HG02870 (cell line): ENCODE results near the gene SPSB3.
A peak's percentile ranks its signal among the peaks of the same experiment; 100 is the strongest.

Source experiments
- ATAC-seq: cut with Tn5 transposase; IDR thresholded peaks from one replicate; pipeline ENCODE4 v1.9.1; 2021; ENCODE audit warnings: mild to moderate bottlenecking, moderate library complexity; ENCODE audit not compliant: unreplicated experiment

Gene SPSB3

DNA sequence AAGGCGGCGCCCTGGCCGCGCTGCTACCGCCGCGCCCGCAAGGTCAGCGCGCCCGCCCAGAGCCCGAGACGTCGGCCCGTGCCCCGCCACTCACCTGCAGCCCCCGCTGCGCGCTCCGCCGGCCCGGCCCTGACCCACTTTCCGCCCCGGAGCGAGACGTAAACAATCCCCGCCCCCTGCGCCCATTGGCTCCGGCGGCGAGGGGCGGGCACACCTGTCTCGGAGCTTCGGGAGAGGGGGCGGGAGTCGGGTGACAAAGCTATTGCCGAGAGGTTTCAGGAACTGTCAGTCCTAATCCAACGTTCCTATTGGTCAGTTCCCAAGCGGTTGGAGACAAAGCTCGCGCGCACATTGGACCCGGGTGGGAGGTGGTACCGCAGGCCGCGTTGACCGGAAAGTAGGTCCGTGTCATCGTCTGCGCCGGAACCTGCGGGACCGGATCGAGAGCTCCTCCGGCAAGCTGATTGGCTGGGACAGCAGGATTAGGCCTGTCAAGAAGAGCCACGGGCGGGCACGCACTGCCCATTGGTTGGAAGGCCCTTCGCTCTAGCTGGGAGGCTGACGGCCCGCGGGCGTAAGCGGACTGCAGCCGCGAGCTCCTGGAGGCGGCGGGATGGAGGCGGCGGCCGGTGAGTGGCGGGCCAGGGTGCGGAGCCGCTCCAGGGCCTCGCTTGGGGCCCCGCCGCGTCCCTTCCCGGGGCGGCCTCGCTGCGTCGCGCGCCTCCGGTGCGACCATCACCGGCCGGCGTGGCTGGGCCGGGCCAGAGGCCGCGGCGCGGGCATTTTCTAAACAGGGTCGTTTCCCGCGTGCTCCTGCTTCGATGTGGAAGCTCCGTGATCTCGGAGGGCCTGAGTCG lies at the start of gene SPSB3, which contains the start of gene NUBP2:
SPSB3 (minus strand) TSS at position 164 of the 857 bp plus-strand sequence. CDS start 1,088 bp downstream, outside the sequence.
NUBP2 (plus strand) TSS at position 553 of the 857 bp plus-strand sequence; CDS start at position 614, 61 bp downstream.
- peak; percentile 81 for ATAC-seq

DNA sequence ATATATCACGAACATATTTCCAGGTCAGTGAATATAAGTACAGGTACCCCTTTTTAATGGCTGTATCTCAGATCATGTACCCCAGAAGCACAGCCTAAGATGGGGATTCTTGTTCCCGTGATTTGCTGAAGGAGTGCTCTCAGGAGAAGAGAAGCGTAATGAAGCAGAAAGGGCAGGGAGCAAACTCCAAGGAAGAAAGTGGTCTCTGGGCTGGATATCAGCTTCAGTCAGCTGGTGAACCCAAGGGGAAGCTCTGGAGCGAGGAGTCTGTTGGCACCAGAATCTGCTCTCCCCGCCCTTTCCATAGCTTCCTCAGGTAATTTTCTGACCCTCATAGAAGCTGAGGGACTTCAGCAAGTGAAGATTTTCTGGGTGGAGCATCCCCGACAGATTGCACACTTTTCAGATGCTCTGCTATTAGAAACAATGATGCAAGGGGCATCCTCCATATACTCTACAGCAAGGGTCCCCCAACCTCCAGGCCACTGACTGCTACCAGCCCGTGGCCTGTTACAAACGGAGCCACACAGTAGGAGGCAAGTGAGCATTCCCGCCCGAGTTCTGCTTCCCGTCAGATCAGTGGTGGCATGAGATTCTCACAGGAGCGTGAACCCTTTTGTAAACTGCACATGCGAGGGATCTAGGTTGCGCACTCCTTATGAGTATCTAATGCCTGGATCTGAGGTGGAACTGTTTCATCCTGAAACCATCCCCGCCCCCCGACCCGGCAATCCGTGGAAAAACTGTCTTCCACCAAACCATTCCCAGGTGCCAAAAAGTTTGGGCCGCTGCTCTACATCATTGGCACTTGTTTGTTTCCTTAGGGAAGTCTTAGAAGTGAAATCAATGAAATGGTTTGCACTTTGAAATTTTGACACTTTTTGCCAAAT lies 49.1 kb upstream of the SPSB3 start:
- no peak for ATAC-seq

DNA sequence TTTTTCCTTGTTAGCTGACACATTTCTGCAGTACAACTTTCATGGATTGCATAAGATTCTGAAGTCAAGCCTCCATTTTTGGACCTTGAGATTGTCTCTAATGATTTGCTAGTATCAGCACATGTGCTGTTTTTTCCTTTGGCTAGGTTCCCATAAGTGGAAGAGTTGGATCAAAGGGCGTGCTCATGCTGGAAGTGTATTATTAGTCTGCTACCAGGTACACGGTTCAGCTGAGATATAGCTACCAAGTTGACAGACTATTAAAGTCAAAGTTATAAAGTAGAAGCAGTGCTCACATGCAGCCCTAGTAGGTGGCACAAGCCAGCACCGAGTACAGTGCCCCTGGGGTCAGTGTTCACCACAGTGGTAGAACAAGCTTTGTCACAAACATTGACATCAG lies 47.8 kb upstream of the SPSB3 start:
- no peak for ATAC-seq

DNA sequence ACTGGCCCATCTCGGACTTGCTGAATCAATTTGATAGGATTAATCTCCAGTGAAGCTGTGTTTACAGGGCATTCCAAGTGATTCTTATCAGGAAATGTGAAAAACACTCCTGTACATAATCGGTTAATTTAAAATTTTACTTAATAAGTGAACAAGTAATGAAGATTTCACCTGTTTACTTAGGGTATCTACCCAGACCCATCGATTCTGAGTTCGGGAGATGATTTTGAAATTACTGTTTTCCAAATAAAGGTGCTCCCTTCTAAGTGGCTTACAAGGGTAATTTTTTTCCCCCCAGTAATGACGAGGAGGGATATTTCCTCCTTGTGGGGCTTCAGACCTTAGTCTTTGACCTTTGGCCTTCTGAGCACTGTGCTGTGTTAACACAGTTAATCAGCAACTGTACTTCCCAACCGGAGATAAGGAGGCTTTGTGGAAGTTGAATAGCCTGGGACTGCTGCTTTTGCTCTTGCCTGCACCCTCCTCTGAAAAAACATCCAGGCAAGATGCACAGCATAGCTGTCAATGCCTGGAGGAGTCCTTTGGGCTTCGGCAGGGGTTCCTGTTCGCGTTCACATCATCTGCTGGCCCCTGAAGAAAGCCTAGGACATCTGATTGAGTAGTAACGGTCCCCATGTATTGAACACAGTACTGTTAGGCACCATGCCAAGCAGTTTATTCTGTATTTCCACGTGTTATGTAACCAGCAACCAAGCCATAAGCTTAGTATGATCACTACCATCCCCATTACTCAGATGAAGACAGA lies 46.5 kb upstream of the SPSB3 start:
- no peak for ATAC-seq

DNA sequence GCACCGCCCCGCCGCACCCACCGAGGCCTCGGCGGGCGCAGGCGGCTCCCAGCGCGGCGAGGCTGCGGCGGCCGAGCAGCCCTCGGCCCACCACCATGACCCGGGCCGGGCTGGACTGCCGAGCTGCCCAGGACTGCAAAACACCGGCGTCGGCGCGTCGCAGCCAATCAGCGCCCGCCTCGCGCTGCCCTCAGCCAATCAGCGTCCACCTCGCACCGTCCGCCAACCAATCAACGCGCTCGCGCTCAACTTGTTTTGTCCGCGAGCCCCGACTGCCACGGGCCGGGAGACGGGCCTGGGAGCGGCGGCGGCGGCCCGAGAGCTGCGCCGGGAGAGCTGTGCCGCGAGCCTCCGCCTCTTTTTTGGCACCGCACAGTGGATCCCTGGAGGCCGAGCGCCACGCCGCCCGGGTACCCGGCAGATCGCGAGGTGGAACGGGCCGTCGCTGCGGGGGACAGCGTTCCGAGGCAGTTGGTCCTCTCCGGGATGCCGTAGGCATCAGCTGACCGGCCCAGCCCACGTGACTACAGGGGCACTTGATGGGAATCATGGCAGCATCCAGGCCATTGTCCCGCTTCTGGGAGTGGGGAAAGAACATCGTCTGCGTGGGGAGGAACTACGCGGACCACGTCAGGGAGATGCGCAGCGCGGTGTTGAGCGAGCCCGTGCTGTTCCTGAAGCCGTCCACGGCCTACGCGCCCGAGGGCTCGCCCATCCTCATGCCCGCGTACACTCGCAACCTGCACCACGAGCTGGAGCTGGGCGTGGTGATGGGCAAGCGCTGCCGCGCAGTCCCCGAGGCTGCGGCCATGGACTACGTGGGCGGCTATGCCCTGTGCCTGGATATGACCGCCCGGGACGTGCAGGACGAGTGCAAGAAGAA lies 44.6 kb upstream of the SPSB3 start, which contains the start of the genes FAHD1 and HAGH:
FAHD1 (plus strand) TSS at position 516 of the 883 bp plus-strand sequence; CDS start at position 549, 33 bp downstream.
HAGH (minus strand) TSS at position 135 of the 883 bp plus-strand sequence; CDS start at position 97, 38 bp downstream.
- ATAC-seq, result peak; percentile 84

DNA sequence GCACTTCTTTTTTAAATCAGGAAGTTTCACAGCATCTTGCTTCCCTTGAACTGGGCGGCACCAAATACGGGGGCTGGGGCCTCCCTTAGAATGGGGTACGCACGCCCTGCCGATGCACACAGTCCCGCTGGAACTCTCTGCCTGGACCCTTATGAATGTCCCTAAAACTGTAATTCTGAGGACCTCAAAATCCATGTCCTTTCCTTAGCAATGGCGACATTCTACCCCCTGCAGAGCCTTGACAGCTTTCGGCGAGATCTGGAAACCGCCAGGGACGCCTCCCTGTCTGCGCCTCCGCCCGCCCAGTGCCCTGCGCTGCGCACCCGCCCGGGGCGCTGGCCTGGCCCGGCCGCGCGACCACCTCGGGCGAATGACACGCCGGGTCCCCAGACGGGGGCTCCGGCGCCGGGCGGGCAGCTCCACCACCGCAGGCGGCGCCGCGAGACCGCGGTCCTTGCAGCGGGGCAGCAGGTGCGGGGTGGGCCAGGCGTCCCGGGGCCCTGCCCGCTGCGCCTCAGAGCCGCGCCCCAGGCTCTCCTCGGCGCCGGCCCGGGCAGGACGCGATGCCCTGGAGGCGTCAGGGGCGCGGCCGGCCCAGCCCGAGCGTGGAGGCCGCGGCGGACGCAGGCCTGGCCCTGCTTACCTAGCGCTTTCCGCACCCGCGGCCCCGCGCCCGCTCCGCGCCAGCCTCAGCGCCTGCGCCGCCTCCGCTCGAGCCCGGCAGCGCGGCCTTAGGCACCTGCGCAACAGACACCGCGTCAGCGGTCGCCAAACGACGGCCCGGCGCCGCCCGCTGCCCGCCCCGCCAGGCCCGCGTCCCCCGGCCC lies 43.7 kb upstream of the SPSB3 start:
- ATAC-seq, result peak; percentile 45

DNA sequence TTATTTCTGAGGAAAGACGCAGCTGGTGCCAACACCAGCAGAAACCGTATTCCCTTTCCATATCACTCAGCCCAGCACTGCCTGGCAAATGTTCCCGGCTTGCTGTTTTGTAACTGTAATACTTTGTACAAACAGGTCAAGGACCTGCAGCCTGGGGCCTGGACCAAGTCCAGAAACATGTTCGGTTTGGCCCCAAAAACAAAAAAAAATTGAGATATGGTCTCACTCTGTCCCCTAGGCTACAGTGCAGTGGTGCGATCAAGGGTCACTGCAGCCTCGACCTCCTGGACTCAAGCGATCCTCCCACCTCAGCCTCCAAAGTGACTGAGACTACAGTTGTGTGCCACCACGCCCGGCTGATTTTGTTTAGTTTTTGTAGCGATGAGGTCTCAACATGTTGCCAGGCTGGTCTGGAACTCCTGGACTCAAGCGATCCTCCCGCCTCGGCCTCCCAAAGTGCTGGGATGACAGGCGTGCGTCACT lies 43.1 kb upstream of the SPSB3 start:
- ATAC-seq, result no peak

DNA sequence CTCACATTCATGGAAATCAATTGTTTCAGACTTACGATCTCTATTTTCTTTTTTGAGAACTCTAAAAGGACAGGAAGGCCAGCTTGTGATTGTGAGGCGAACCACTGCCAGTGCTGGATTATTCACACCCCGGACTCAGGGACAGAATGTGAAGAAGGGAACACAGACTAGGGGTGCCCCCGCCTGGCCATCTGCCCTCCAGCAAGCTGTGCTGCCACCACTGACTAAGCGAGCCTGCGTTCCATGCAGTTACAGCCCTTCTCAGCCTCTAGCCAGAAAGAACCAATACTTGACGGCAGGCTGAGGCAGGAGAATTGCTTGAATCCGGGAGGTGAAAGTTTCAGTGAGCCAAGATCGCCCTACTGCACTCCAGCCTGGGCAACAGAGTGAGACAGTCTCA lies 41.5 kb upstream of the SPSB3 start:
- ATAC-seq, result no peak

DNA sequence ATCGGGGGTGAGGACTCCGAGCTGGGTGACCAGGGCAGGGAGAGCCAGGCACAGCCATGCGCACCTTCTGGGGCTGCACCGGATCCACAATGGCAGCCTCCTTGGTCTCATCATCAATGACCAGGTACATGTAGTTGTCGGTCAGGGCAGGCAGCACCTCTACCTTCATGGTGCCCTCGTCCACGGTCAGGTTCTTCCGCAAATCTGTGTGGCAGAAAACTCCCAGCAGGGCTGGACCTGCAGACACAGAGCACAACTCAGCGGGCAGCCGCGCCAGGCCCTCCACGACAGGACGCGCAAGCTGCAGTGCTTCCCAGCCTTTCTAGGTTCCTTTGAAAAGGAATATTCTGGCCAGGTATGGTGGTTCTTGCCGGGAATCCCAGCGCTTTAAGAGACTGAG lies 40.4 kb upstream of the SPSB3 start:
- ATAC-seq, result no peak

DNA sequence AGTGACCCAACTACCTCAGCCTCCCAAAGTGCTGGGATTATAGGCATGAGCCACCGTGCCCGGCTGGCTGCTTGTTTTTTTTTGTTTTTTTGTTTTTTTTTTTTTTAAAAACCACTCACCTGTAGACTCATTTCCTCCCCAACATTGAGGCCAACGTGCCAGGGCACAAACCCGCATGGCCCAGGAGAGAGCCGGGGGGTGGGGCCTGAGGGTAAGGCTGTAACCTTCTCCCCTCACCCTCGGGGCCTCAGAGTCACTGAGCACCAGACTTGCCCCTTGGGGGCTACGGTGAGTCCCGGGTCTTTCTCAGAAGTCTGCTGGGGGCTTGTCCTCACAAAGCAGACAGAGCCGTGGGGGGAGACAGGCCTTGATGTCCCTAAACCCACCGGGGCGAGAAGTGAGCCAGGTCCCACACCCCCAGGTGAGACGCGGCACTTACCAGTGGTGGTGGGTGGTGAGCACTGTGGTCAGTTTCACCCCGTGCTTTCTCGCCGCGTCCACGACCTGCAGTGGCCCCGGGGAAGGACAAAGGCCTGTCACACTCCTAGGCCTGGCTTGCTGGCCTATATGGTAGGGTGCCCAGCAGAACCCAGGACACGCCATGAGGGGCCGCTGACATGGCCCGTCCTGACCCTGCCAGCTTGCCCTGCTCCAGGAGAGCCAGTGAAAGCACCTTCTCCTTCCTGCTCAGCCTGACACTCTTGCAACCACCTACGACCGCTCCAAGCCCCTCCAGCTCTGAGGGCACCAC lies 39.7 kb upstream of the SPSB3 start:
- ATAC-seq, result no peak

DNA sequence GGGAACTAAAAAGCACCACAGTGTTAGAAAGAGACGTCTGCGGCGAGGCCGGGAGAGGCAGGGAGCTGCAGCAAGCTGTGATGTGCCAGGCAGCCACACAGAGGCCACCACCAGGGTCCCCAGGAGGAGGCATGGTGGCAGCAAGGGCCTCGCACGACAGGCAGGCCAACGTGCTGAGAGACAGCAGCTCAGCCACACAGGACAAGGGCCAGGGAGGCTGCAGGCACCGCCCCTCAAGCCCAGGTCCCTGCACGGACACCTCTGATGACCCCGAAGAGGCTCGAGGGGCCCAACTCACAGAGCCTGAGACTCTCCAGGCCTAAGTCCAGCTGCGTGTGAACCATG lies 38.5 kb upstream of the SPSB3 start:
- no peak for ATAC-seq

DNA sequence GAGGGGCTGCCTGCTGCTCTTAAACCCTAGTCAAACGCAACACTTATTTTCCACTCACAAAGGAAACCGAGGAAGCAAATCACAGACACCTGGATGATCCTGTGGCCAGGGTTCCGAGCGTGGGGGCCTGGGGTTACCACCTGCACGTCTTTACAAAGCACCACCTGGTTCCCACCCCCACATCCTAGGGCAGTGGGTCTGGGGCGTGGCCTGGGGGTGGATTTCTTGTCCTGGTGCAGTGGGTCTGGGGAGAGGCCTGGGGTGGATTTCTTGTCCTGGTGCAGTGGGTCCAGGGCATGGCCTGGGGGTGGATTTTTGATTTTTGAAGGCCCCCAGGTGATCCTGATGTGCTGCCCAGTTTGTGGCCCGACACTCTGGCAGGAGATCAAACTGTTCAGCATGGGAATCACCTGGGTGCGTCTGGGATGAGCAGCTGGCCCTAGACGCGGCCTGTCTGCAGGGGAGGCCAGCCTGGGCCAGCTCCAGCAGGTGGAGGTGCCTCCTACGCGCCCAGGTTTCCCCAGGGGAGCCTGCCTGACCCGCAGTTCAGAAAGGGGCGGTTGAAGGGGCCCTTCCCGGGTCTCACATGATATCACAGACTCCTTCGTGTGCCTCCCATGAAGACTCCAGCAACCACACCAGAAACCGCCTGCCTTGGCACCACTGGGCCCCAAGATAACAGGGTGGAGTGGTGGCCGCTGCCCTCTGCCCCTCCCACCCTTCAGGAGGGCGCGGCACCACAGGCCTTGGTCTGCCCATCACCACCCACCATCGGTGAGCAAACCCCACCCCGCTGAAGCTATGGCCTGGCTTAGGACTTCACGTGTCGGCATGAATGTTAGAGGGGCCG lies 38.0 kb upstream of the SPSB3 start:
- ATAC-seq, result no peak

DNA sequence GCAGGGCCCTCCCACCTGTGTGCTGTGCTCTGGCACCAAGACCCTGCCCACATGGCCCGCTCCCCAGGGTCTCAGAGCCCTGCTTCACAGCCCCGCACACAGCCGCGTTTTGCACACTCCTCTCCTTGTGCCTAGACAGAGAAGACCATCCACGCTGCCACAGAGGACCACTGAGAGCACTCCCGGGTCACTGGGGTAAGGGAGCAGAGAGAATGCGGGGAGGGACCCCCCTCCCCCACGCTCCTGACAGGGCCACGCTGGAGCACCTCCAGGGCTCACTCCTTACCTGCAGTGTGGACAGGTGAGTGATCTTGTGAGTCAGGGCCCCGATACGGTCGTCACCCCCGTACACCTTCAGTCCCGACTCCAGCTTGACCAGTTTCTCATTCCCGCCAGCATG lies 37.2 kb upstream of the SPSB3 start:
- ATAC-seq, result no peak

DNA sequence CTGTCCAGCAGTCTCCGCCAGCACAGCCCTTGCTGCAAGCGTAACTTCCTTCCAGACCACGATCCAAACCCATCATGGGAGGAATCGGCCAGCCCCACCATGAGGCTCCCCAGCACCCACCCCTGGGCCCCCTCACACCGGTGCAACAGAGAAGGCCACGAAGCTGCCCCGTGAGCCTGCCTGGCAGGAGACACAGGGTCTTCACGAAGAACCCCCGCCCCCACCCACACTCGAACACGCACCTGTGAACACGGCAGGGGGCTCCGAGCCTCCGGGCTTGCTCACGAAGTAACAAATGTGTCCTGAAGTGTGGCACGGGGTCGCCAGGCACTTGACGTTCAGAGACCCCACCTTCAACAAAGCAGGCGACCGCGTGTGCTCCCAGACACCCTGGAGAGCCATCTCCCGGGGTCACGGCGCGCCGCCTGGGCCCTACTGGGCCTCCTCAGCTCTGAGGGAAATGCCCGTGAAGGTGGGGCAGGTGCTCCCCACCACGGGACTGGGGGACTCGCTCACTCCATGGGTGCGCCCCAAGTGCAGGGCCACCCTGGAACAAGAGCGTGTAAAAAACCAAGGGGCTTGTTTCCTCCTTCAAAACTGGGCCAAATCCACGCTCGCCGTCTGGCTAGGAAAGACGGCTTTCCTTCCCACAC lies 36.6 kb upstream of the SPSB3 start:
- no peak for ATAC-seq

DNA sequence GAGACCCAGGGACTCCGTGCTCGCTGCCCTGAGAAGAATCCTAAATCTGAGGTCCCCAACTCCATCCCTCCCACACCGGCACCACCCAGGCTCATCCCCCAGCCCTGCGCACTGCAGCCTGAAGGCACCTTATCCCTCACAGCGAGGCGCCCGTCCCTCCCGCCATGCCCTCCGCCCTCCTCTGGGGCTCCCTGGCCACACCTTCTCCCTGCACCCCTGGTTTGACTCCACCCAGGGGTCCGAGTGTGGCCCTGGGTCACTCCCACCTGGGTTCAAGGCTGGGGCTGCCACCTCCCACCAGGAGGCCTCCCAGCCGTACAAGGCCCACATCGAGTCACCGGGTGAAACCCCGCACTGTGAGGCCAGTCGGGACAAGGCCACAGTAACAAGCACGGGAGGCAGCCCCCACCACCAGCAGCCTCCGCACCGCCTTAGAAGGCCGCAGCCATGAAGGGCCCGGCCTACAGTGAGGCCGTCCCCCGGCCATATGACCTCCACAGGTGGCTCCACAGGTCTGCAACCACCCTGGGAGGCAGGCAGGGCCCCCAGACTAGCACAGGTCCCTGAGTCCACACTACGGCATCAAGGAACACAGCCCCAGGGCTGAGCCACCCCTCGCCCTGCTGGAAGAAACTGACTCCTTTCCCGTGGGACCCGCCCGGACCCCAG lies 36.0 kb upstream of the SPSB3 start:
- ATAC-seq, result no peak

DNA sequence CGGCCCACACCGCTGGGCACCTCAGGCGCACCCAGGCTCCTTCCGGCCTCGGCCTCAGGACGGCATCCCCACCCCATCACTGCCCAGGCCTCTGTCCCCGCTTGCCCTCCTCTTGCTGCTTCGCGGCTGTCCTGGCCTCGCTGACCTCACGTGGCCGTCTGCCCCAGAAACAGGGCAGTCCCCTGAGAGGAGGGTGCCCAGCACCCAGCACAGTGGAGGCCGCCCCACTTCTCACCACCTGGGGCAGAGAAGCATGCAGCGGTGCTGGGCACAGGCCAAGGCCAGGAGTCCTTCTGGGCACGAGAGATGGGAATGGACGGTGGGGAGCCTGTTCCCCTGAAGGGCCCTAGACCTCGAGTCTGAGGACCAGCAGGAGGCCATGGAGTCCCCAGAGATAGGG lies 35.3 kb upstream of the SPSB3 start:
- ATAC-seq, result no peak
